Hepatocyte (in vitro differentiated cells): Measurements from ENCODE around the gene NF2. TPM values are rescaled to one million over a fixed set of nuclear protein-coding genes. Genes with fewer than 3 reads are reported as not detected.

Experiments used
- DNase-seq: peaks from one replicate; pipeline ENCODE4 v3.0.0-alpha.2; 2016; ENCODE audit warnings: low spot score
- H2AFZ ChIP-seq: fragments of 200-600 bp; sonication (generic); 2 replicates; pipeline ENCODE4 v1.6.0; 2016; ENCODE audit warnings: antibody characterized with exemption, mild to moderate bottlenecking
- H3K27ac ChIP-seq: fragments of 200-600 bp; sonication (generic); 2 replicates; pipeline ENCODE4 v1.5.1; 2016; ENCODE audit warnings: mild to moderate bottlenecking
- H3K27me3 ChIP-seq: fragments of 200-600 bp; sonication (generic); 2 replicates; pipeline ENCODE4 v1.6.1; 2016
- H3K36me3 ChIP-seq: fragments of 200-600 bp; sonication (generic); replicated peaks from 2 replicates; pipeline ENCODE4 v1.5.1; 2016; ENCODE audit warnings: low read depth; ENCODE audit not compliant: insufficient read depth
- H3K4me1 ChIP-seq: fragments of 200-600 bp; sonication (generic); 2 replicates; pipeline ENCODE4 v1.5.1; 2016; ENCODE audit warnings: mild to moderate bottlenecking, moderate library complexity; ENCODE audit not compliant: insufficient read depth
- H3K4me2 ChIP-seq: fragments of 200-600 bp; sonication (generic); 2 replicates; pipeline ENCODE4 v1.6.0; 2016
- H3K4me3 ChIP-seq: fragments of 200-600 bp; sonication (generic); 2 replicates; pipeline ENCODE4 v1.5.1; 2016; ENCODE audit warnings: mild to moderate bottlenecking
- H3K79me2 ChIP-seq: fragments of 200-600 bp; sonication (generic); 2 replicates; pipeline ENCODE4 v1.6.0; 2017; ENCODE audit warnings: mild to moderate bottlenecking
- H3K9me2 ChIP-seq: fragments of 200-600 bp; sonication (generic); replicated peaks from 2 replicates; pipeline ENCODE4 v1.6.0; 2017; ENCODE audit warnings: mild to moderate bottlenecking; ENCODE audit not compliant: insufficient read depth
- H3K9me3 ChIP-seq: fragments of 200-600 bp; sonication (generic); 2 replicates; pipeline ENCODE4 v1.5.1; 2016; ENCODE audit warnings: low read depth, mild to moderate bottlenecking
- H4K20me1 ChIP-seq: fragments of 200-600 bp; sonication (generic); 2 replicates; pipeline ENCODE4 v1.6.0; 2016; ENCODE audit warnings: mild to moderate bottlenecking; ENCODE audit not compliant: insufficient read depth, poor library complexity, severe bottlenecking
- CTCF ChIP-seq: fragments of 200-600 bp; sonication (generic); IDR thresholded peaks from 2 replicates; pipeline ENCODE4 v1.5.1; 2016; ENCODE audit warnings: antibody characterized with exemption, mild to moderate bottlenecking; ENCODE audit not compliant: poor library complexity
- EZH2 ChIP-seq: fragments of 200-600 bp; sonication (generic); IDR thresholded peaks from 2 replicates; pipeline ENCODE4 v1.6.1; 2016; ENCODE audit warnings: antibody characterized with exemption, mild to moderate bottlenecking, borderline replicate concordance
- EZH2phosphoT487 ChIP-seq: fragments of 200-600 bp; sonication (generic); IDR thresholded peaks from one replicate; pipeline ENCODE4 v1.6.1; 2018; ENCODE audit warnings: antibody characterized with exemption, mild to moderate bottlenecking, low read depth, moderate library complexity; ENCODE audit not compliant: unreplicated experiment, severe bottlenecking
- WGBS: methylation state at CpG from one replicate; pipeline ENCODE4 v1.1.6; 2016; ENCODE audit warnings: low lambda C conversion rate; ENCODE audit errors: missing lambda C conversion rate; 5-methylcytosine and 5-hydroxymethylcytosine counted together
- polyA plus RNA-seq: library from polyadenylated mRNA; unstranded; fragments of >200 nt; fragmentation: Nextera tagmentation; extraction: Ambion mirVana; gene quantifications from 2 replicates; pipeline ENCODE4 v1.2.1, GENCODE V29; 2016
- total RNA-seq: library from RNA; depleted of rRNA; stranded (reverse); fragments of >200 nt; gene quantifications from 2 replicates; pipeline ENCODE4 v1.2.3, GENCODE V29; 2014

NF2 gene
- total and polyA plus RNA-seq, 2 experiments from 2014 or later: 18.5 to 30.7 TPM

DNA sequence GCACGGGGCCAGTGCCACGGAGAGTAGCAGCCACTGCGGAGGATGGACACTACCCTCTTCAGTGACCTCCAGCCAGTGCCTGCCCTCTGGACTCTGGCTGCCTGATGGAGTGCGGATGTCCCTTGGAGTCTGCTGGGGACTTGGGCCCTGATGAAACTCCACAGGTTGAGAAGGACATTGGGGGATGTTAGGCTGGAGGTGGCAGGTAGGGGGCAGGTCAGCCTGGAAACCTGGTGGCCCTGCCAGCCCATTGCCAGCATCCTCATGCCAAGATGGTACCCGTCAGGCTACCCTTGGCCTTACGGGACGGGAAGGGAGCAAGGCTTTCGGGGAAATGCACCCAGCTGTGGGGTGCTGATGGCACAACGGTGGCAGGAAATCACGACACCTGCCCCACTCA, 120.3 kb downstream of the NF2 start:
- Histone ChIP-seq H3K4me2 (no peak overlapping the region), H3K4me3 (no peak overlapping the region), H3K27ac (no peak overlapping the region), H3K4me1 (no peaks in the 10 kb centered on the region), H4K20me1 (no peaks in the 10 kb centered on the region), H3K36me3 (no peaks in the 10 kb centered on the region), H3K79me2 (no peaks in the 10 kb centered on the region), H3K9me3 (no peaks in the 10 kb centered on the region), H3K9me2 (no peaks in the 10 kb centered on the region), H3K27me3 (peaks cover 34% of the 10 kb centered on the region), H2AFZ (no peak overlapping the region)
- DNase-seq: no peak
- no peak for TF ChIP-seq EZH2phosphoT487
- WGBS: 93% methylated on average over 10 of the region's 10 CpGs

- 80% methylated on average over 8 of the region's 8 CpGs for WGBS
- Histone ChIP-seq H3K4me3 (no peak overlapping the region), H3K9me3 (no peaks in the 10 kb centered on the region), H3K36me3 (no peaks in the 10 kb centered on the region), H3K9me2 (no peaks in the 10 kb centered on the region), H3K27ac (no peak overlapping the region), H3K27me3 (peaks cover 25% of the 10 kb centered on the region), H3K4me2 (no peak overlapping the region), H2AFZ (no peak overlapping the region), H3K79me2 (no peaks in the 10 kb centered on the region), H4K20me1 (no peaks in the 10 kb centered on the region), H3K4me1 (no peaks in the 10 kb centered on the region)
- TF ChIP-seq CTCF (no peak), EZH2 (no peak), EZH2phosphoT487 (no peak)
- no peak for DNase-seq
These were observed 121.4 kb downstream of the NF2 start for GRCh38 chr22:29724843-29725242.

DNA sequence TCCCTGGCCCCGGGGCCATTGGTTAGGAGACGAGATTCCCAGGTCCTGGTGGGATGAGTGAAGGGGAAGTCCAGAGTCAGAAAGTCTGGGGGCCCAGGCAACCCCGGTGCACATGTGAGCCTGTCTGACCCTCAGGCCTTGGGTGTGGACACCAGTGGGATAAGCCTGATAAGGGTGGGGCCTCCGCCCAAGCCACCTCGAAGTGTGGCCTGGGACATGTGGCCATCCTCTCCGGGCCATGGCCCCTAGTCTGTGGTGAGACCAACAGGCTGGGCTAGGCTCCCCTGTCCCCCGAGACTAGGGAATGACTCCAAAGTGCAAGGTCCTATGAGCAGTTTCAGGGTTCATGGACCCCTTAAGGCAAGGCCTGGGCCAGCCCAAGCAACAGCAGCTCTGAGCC, 122.7 kb downstream of the NF2 start:
- Histone ChIP-seq H3K9me3 (no peaks in the 10 kb centered on the region), H3K4me1 (no peaks in the 10 kb centered on the region), H3K9me2 (no peaks in the 10 kb centered on the region), H2AFZ (no peak overlapping the region), H4K20me1 (no peaks in the 10 kb centered on the region), H3K36me3 (no peaks in the 10 kb centered on the region), H3K27ac (no peak overlapping the region), H3K79me2 (no peaks in the 10 kb centered on the region), H3K4me2 (no peak overlapping the region), H3K27me3 (peaks cover 19% of the 10 kb centered on the region), H3K4me3 (no peak overlapping the region)
- no peak for DNase-seq
- 90% methylated on average over 7 of the region's 7 CpGs for WGBS
- TF ChIP-seq EZH2 (no peak), EZH2phosphoT487 (no peak), CTCF (no peak)

- Histone ChIP-seq H3K4me2 (no peak overlapping the region), H3K27ac (no peak overlapping the region), H3K9me3 (no peaks in the 10 kb centered on the region), H3K4me3 (no peak overlapping the region), H3K9me2 (no peaks in the 10 kb centered on the region), H3K79me2 (no peaks in the 10 kb centered on the region), H3K27me3 (peaks cover 14% of the 10 kb centered on the region), H2AFZ (no peak overlapping the region), H3K4me1 (no peaks in the 10 kb centered on the region), H4K20me1 (no peaks in the 10 kb centered on the region), H3K36me3 (no peaks in the 10 kb centered on the region)
- 41% methylated on average over 15 of the region's 15 CpGs for WGBS
- no peak for DNase-seq
- TF ChIP-seq CTCF: no peak
- TF ChIP-seq EZH2: no peak
- TF ChIP-seq EZH2phosphoT487: no peak
These were observed 123.2 kb downstream of the NF2 start for GRCh38 chr22:29726512-29727130.
